ENCODE results near the gene PTBP2. TPM values are rescaled to one million over a fixed set of nuclear protein-coding genes. Genes with fewer than 3 reads are reported as not detected.
"Not testable (repeated sequence)": the region's sequence is repeated elsewhere in the genome, so short reads cannot be mapped to it uniquely, and the experiment has no call there.

Gene PTBP2
- total RNA-seq, 1 experiment from 2014 or later, result 10.3 TPM

DNA sequence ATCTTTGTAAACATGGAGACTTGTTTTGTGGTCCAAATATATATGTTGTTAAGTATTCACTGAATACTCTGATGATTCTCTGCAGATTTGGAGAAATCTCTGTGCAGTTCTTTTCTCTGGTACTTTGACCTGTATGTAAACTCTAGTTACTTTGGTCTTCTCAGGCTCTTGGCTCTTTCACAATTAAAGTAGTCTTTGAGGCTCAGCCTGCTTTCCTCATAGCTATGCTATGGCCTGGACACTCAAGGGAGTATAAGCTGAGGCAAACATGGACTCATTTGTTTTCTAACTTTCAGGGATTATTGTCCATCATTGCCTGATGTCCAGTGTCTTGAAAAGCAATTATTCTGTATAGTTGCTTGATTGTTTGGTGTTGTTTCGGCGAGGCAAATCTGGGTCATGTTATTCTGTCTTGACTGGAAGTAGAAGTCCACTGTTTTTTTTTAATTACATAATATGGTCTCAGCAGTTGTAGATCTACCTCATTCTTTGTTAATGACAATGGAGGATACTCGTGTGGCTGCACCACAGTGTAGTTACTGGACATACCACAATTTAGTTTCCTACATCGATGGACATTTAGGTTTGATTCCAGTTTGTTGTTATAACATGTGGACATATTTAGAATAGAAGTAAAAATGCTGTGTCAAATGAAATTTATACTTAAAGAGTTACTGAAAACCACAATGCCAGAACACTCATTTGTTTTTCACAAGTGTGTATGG, 9.2 kb downstream of the PTBP2 start:
- no peak for DNase-seq (ENCODE audit: low spot score)

DNA sequence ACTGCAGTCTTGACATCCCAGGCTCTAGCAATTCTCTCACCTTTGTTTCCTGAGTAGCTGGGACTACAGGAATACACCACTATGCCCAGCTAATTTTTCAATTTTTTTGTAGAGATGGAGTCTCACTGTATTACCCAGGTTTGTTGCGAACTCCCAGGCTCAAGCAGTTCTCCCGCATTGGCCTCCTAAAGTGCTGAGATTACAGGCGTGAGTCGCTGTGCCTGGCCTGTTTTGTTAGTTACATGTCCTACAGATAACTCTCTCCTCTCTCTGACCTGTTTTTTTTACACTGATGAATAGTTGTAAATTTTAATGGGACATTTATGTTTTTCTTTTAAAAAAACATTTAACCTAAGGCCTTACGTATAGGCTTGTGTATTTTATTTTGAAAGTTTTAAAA, 19.8 kb downstream of the PTBP2 start:
- no peak for DNase-seq (ENCODE audit: low spot score)

DNA sequence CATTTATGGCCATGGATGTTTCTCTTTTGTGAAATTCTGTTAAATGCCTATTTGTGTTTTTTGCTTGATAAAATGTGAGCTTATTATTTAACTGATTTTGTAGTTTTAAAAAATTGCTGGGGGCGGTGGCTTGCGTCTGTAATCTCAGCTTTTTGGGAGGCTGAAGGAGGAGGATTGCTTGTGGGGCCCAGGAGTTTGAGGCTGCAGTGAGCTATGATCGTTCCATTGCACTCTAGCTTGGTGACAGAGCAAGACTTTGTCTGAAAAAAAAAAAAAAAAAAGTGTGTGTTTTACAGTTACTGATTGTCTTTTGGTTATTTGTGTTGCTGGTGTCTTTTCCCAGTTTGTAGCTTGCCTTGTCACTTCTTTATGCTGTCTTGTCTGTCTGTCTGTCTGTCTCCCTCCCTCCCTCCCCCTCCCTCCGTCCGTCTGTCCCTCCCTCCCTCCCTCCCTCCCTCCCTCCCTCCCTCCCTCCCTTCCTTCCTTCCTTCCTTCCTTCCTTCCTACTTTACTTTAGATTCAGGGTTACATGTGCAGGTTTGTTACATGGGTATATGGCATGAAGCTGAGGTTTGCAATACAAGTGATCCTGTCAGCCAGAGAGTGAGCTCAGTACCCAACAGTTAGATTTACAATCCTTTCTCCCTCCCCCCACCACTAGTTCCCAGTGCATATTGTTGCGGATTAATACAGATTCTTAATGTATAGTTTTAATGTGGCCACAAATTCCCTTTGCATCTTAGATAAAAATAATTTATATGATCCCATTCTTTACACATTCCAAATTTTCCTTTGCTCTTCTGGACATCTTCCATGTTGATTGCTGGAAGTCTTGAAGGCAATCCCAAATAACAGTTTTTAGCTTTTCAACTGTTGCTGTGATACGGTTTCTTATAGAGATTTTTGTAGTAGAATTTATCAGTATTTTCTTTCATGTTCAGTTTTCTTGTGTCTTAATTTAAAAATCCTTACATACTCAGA, 25.1 kb downstream of the PTBP2 start:
- DNase-seq (ENCODE audit: low spot score), result no peak

DNA sequence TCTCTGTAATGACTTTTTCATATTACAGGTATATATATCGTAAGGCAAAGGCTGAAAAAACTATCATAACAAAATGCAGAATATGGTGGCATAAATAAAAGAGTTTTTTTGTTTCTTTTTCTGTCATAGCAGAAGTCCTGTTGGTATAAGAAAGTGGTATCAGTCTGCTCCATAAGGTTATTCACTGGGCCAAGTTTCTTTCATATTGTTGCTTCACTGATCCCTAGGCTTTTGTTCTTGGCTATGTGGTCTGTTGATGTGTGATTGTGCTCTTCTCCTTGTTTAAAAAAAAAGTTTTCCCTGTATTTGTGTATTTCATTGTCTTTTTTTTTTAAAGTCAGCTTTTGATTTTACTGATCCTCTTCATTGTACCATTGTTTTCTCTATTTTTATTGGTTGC, 26.0 kb downstream of the PTBP2 start:
- DNase-seq (ENCODE audit: low spot score), result no peak

DNA sequence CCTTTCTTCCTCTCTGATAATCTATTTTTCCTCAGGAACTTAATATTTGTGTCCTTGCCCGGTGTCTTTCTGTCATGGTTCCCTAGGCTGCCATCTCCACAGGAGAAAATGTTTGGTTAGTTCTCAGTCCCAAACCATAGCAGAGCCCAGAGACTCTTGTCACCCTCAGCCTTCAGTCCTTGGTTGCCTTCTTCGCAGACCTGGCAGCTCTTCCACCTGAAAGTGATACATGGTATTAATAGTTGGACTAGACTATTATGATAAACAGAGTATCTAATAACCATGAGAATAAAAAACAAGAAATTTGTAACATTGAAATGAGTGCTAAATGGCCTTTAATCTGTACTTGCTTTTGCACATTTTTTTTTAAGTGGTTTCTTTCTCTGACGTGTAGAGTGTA, 26.5 kb downstream of the PTBP2 start:
- no peak for DNase-seq (ENCODE audit: low spot score)

DNA sequence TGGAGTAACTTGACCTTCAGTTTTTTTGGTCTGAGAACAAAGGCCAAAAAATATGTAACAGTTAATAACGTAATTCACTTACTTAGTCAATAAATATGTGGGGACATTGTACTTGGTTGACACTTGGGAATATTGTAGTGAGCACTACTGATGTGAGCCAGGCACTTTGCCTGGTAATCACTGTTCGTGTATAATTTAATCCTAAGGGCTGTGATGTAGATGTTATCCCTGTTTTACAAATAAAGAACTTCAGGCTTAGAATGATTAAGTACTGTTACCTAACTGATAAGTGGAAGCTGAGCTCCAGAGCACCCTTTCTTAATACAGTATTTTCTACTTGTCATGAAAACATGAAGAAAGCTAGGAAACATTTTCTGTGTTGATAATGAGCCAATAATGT, 28.0 kb downstream of the PTBP2 start:
- DNase-seq (ENCODE audit: low spot score), result no peak

DNA sequence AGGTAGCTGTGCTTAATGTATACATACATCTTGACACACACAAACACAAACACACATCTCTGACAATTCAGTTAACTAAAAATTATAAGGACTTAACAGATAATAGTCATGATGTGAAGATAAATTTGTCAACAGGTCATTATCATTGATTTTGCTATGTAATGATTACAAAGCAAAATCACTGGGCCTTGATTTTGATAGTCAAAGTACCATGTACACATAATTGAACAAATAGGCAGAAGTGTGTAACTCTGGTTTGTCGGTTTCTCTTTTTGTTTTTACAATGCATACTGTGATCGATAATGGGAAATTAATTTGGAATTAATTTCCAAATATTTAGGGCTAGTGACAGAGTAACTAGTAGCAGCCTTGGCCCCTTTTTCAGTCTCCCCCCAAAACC, 30.8 kb downstream of the PTBP2 start:
- DNase-seq (ENCODE audit: low spot score), result no peak

DNA sequence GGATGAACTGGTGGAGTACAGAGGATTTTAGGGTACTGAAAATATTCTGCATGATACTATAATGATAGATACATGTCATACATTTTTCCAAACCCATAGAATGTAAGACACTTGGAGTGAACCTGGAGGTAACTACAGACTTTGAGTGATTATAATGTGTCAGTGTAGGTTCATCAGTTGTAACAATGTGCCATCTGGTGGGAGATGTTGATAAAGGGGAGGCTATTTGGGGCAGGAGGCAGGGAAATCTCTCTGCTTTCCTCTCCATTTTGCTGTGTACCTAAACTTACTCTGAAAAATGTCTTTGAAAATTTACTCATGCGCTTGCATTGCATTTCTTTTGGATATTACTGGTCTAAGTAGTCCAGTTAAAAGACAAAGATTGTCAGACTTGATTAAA, 35.2 kb downstream of the PTBP2 start:
- no peak for DNase-seq (ENCODE audit: low spot score)

DNA sequence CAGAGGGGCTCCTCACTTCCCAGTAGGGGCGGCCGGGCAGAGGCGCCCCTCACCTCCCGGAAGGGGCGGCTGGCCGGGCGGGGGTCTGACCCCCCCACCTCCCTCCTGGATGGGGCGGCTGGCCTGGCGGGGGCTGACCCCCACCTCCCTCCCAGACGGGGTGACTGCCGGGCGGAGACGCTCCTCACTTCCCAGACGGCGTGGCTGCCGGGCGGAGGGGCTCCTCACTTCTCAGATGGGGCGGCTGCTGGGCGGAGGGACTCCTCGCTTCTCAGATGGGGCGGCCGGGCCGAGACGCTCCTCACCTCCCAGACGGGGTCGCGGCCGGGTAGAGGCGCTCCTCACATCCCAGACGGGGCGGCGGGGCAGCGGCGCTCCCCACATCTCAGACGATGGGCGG, 41.0 kb downstream of the PTBP2 start:
- not testable (repeated sequence) for DNase-seq (ENCODE audit: low spot score)

DNA sequence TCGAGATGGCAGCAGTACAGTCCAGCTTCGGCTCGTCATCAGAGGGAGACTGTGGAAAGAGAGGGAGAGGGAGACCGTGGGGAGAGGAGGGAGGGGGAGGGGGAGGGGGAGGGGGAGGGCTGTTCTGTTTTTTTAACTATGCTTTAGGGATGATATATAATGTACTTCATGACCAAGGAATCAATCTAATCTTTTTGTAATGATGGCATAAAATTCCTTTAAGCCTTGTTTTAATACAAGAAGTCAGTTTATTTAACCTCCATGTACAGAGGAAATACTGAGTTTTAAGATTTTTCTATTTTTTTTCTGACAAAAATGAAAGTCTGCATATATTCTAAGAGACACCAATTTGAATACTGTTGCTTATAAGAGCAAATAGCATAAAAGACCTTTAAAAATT, 41.9 kb downstream of the PTBP2 start:
- DNase-seq (ENCODE audit: low spot score), result no peak

DNA sequence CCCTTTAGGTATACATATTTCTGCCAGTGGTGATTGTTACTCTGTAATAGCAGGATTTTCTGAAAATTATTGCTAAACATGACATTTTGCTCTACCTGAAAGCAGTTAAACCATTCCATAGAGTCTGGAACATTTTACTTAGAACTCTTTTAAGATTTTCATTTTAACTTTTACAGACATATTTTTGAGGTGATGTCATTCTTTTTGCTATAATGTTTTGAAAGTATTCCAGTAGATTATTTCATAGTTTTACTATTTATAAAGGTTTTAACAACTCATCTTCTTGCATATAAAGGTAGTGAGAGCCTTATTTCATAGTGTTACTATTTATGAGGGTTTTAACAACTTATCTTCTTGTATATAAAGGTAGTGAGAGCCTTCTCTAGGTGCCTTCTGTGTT, 42.9 kb downstream of the PTBP2 start:
- DNase-seq (ENCODE audit: low spot score), result no peak

DNA sequence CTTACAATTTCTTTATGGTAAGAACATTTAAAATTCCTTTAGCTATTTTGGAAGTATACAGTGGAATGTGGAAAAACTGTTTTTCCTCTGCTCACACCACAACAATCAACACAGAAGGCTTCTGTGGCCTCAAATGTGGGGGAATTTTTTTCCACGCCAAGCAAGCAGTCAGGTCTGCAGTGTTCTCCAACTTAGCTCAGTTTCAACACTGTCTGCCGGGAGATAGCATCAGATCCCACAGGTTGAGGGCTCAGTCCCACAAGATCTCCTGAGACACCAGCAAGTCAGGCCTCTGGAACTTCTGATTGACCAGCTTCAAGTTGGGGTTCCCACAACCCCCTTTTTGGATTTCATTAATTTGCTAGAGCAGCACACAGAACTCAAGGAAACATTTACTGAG, 50.3 kb downstream of the PTBP2 start:
- DNase-seq (ENCODE audit: low spot score), result no peak

DNA sequence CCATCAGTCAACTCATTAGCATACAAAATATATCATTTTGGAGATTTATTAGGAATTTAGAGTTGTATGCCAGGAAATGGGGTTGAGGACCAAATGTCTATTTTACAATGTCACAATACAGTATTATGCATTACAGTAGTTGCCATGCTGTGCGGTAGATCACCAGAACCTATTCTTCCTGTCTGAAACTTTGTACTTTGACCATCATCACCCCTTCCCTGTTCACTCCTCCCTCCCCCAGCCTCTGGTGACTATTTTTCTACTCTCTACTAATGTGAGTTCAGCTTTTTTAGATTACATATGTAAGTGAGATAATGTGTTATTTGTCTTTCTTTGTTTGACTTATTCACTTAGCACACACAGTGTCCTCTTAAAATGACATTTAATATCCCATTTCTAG, 50.8 kb downstream of the PTBP2 start:
- DNase-seq (ENCODE audit: low spot score), result no peak

DNA sequence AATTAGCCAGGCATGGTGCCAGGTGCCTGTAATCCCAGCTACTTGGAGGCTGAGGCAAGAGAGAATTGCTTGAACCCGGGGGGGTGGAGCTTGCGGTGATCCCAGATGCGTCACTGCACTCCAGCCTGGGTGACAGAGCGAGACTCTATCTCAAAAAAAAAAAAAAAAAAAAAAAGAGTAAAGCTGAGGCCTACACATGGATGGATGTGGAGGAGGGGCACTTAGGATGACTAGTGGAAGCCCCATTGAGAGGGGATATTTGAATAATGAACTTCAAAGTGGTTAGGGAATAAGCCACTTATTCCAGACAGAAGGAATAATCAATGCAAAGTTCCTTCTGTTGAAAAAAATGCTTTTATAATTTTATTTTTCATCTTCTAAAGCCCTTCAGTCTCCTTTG, 51.4 kb downstream of the PTBP2 start:
- no peak for DNase-seq (ENCODE audit: low spot score)

DNA sequence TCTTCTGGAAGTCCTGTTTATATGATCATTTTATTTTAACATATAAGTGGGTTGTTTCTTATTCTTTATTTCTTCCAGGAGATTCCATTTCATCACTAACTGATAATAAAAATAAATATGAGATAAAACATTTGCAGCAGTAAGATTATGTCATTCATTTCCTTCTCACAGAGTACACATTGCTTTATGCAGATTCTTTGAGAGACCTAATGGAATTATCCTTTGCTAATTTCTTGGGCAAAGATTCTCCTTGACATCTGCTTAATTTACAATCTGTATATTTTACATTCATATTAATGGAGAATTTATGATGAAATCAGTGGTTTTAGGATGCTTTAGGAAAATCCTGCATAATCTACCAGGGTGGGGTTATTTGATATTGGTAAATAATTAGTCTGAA, 60.6 kb downstream of the PTBP2 start:
- DNase-seq (ENCODE audit: low spot score), result no peak

DNA sequence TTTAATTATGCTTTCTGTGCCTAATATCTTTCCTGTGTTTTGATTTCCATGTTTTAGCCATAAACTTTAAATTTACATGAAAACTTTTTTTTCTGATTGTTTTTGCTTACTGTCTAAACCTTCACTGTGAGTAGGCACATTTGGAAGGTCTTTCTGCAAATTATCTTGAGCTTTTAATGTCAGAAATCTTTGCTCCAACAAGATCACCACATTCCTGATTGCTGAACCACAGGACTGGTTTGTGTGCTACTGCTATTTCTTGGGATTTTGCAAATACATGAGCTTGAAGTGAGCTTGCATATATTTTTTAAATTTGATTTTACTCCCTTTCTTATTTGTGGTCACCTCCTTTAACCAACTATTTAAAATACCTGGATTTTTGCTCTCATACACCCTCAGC, 61.3 kb downstream of the PTBP2 start:
- DNase-seq (ENCODE audit: low spot score), result no peak

DNA sequence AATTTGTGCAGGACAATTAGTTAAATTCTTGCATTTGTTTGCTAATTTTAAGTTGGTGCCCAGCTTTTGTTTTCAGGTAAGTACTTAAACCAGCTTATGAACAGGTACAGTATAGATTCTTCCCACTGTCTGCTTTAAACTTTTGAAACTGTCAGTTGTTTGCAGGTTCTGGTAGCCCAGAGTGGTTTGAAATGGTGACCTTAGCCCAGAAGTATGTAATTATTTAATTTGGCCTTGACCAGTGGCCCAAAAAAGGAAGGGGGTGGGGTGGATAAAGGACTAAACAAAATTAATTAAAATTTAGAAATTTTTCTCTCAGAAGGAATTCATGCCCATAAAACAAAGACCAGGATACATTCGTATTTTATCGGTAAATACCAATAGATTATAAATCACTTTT, 69.0 kb downstream of the PTBP2 start:
- DNase-seq (ENCODE audit: low spot score), result no peak

DNA sequence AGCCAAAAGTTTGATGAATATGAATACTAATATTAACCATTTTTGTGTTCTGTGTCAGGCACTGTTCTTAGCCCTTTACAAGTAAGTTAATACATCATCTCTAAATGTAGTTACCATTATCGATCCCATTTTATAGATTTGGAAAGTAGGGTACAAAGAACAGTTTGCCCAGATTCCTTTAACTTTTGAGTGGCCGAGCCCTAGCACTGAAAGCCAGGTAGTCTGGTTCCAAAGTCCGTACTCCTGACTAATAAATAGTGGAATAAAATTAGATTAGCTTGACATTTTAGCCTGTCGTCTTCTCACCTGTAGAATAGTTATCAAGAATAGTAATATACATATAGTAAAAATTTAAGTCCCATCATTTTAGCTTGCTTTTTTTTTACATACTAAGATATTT, 70.6 kb downstream of the PTBP2 start:
- DNase-seq (ENCODE audit: low spot score), result no peak

DNA sequence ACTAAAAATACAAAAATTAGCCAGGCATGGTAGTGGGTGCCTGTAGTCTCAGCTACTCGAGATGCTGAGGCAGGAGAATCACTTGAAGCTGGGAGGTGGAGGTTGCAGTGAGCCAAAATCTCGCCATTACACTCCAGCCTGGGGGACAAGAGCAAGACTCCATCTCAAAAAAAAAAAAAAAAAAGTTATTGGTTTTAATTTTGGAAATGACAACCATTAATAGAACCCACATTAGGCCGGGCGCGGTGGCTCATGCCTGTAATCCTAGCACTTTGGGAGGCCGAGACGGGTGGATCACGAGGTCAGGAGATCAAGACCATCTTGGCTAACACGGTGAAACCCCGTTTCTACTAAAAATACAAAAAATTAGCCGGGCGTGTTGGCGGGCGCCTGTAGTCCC, 80.1 kb downstream of the PTBP2 start:
- not testable (repeated sequence) for DNase-seq (ENCODE audit: low spot score)

DNA sequence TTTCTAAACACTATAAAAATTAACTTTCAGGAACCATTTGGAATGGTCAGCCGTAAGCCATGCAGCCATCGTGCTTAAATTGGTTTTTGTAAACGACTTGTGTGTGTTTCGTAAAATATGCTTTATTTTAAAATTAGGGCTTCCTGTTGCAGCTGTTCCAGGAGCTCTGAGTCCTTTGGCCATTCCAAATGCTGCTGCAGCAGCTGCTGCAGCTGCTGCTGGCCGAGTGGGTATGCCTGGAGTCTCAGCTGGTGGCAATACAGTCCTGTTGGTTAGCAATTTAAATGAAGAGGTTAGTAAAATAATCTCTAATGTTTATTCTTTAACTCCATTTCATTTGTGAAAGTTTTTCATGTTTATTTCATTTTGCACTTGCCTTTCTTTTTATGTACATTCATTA, 83.1 kb downstream of the PTBP2 start:
- DNase-seq (ENCODE audit: low spot score), result no peak

DNA sequence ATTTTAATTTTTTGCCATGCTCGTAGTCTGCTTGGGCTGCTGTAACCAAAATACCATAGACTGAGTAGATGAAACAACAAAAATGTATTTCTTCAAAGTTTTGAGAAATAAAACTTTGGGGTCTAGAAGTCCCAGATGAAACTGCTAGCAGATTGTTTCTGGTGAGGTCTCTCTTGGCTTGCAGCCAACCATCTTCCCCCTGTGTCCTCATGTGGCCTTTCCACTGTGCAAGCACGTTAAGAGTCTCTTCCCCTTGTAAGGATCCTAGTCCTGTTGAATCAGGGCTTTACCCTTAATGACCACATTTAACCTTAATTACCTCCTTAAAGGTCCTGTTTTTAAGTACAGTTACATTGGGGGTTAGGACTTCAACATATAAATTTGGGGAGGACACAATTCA, 86.6 kb downstream of the PTBP2 start:
- DNase-seq (ENCODE audit: low spot score), result no peak

DNA sequence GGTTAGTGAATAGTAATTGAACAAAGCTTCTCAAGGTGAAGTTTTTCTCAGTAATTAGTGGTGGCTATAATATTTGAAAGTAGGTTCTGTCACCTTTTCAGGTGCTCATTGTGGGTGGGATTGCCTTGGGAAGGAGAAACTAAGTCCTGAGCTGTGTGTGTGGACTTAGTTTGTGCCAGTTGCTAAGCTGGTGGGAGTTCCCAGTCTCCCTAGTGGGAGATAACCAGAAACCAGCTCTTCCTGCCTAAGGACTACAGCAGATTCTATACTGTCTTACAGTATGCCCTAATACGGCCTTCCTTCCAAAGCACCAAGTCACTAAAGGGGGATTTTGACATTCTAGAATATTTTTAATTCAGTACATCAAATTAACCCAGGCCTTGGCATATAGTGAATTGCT, 94.3 kb downstream of the PTBP2 start:
- DNase-seq (ENCODE audit: low spot score), result no peak

DNA sequence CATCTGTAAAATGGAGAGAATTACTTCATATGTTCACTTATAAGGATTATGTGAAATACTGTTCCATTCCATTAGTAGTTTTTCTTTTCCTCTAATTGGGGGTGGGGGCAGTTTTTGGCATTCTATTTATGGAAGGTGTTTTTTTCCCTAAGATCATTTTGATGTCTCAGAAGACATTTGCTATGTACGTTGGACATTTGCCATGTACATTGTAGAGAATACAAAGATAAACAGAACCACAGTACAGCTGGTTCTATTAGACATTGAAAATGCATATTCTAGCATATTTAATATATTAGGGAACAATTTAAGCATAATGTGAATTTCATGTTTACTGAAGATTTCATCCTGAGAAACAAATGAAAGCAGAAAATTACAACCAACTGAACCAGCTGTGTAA, 98.5 kb downstream of the PTBP2 start:
- no peak for DNase-seq (ENCODE audit: low spot score)

Data from H4 (cell line).